Spleen (tissue), 11 donors: ENCODE data around the gene CDKN1C. TPM values are rescaled to one million over a fixed set of nuclear protein-coding genes. Genes with fewer than 3 reads are reported as not detected.

ENCODE experiments used
- DNase-seq: peaks from one replicate; pipeline ENCODE4 v3.0.0-alpha.2; 2020
- H3K27ac ChIP-seq, 8 donors: fragments of 200-600 bp; sonication (generic) in 7 of 8; 1 replicate in 4 of 8; 2 replicates in 4 of 8; pipeline versions ENCODE4 v1.5.0 to v1.8.0; 2016 to 2021; ENCODE audit warnings: inconsistent platforms in 4 of 8, mild to moderate bottlenecking in 4 of 8, moderate library complexity in 1 of 8
- H3K27me3 ChIP-seq, 7 donors: fragments of 200-600 bp; sonication (generic) in 6 of 7; replicated peaks in 1 of 7; 1 replicate in 4 of 7; 2 replicates in 3 of 7; pipeline versions ENCODE4 v1.5.0 to v1.8.0; 2016 to 2021; ENCODE audit warnings: inconsistent platforms in 3 of 7, mild to moderate bottlenecking in 1 of 7
- H3K36me3 ChIP-seq, 6 donors: fragments of 200-600 bp; sonication (generic) in 5 of 6; 1 replicate in 4 of 6; 2 replicates in 2 of 6; pipeline versions ENCODE4 v1.5.0 to v1.8.0; 2016 to 2021; ENCODE audit warnings: inconsistent platforms in 2 of 6
- H3K4me1 ChIP-seq, 6 donors: fragments of 200-600 bp; sonication (generic) in 5 of 6; 1 replicate in 3 of 6; 2 replicates in 3 of 6; pipeline versions ENCODE4 v1.5.0 to v1.8.0; 2016 to 2021; ENCODE audit warnings: inconsistent platforms in 3 of 6
- H3K4me3 ChIP-seq, 8 donors: fragments of 200-600 bp; sonication (generic) in 7 of 8; 1 replicate in 4 of 8; 2 replicates in 4 of 8; pipeline versions ENCODE4 v1.5.0 to v1.8.0; 2016 to 2021; ENCODE audit warnings: inconsistent platforms in 4 of 8, mild to moderate bottlenecking in 4 of 8, moderate library complexity in 2 of 8
- H3K9me3 ChIP-seq, 8 donors: fragments of 200-600 bp; sonication (generic) in 7 of 8; 1 replicate in 4 of 8; 2 replicates in 4 of 8; pipeline versions ENCODE4 v1.5.0 to v1.8.0; 2016 to 2021; ENCODE audit warnings: inconsistent platforms in 4 of 8
- POLR2A ChIP-seq, 3 donors: fragments of 450-650 bp; IDR thresholded peaks; one replicate each; pipeline ENCODE4 v1.5.1; 2017; ENCODE audit warnings: antibody characterized with exemption in 3 of 3, mild to moderate bottlenecking in 1 of 3
- POLR2AphosphoS5 ChIP-seq, 3 donors: sonication (generic); formaldehyde crosslinking; IDR thresholded peaks; one replicate each; pipeline ENCODE4 v1.5.1; 2017; ENCODE audit warnings: antibody characterized with exemption in 3 of 3
- WGBS, 5 donors: extraction: QIAGEN DNeasy Blood & Tissue Kit in 3 of 5; methylation state at CpG; one replicate each; pipeline versions ENCODE4 v1.1.5 to v1.1.7; 2013 to 2018; 5-methylcytosine and 5-hydroxymethylcytosine counted together
- intact Hi-C: fragments of 100-400 bp; cut with DNase I; formaldehyde crosslinking; loops from one replicate; pipeline ENCODE4 v1.15.0; 2023; ENCODE audit warnings: low total_unique reads
- polyA plus RNA-seq, 3 donors: library from polyadenylated mRNA; stranded (reverse); fragments of 200-250 nt; gene quantifications; one replicate each; pipeline ENCODE4 v1.2.1, GENCODE V29; 2013
- total RNA-seq, 7 donors: library from RNA; depleted of rRNA in 3 of 7; stranded (reverse); fragments of >200 nt in 3 of 7; fragmentation: NEBNext Ultra II Directional in 4 of 7; extraction: Animal tissue kit (Norgen Biotek cat#: 25700) in 4 of 7; gene quantifications; one replicate each; pipeline versions ENCODE4 v1.1.0 to v1.2.1, GENCODE V29; 2016 to 2021
- TF ChIP-seq, protein P1 (sequence below), 11 experiments: fragments of 200-600 bp in 7 of 11; fragments of 450-650 bp in 4 of 11; sonication (generic) in 4 of 11; IDR thresholded peaks in 8 of 11; conservative IDR thresholded peaks in 3 of 11; 1 replicate in 7 of 11; 2 replicates in 4 of 11; pipeline versions ENCODE4 v1.4.0 to v1.8.0; 2016 to 2021; ENCODE audit warnings: antibody characterized with exemption in 11 of 11, inconsistent platforms in 4 of 11, mild to moderate bottlenecking in 1 of 11
- donor health status: healthy with polysubstance abuse.
- donor health status: DM: no; HTN: no; CAD: no; lungs with moderate emphysema.
- donor health status: DM: no; HTN: no; CAD: no.
- donor health status: Bipolar disorder and iron deficiency.
- donor health status: healthy.
- donor health status: DM: no; HTN: no; CAD: no.
- donor health status: DM: yes; HTN: yes; CAD: no.

The CDKN1C gene
- total and polyA plus RNA-seq, 10 donors = 5.4 to 40.4 (median 14.2) TPM

DNA sequence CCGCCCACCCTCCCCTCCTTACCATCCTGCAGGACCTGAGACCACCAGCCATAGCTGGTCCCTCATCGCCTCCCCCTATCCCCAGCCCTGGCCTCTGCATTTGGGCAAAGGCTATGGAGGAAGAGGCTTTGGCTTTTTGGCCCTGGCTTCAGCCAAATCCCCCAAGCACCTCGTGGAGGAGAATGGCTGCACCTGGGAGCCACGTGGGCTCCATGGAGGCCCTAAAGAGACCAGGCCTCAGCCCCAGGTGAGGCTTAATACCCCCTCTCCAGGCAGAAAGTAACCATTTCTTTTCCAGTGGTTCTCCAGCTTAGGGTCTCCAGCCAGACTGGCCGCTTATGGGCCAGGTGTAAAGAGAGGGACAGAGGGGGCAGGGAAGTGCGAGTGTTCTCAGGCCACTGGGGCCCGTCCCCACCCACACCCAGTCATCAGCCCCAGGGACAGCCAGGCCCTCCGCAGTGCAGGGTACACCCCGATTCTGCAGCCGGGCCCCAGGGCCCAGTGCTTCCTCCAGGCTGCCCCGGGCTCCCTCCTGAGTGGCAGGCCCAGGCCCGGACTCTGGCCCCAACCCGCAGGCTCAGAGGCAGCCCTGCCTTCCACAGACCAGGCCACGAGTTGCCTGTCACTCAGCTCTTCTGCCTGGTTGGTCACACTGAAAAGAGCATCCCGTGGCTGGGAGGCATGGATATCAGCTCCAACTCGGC is 26.4 kb downstream of the CDKN1C start:
- intact Hi-C loops = no loop called here
- Histone ChIP-seq H3K4me3 (no peak overlapping the region), H3K27ac (no peak overlapping the region), H3K27me3 (peaks cover 0 to 43% (median 23%) of the 10 kb centered on the region in 7 donors), H3K9me3 (no peaks in the 10 kb centered on the region), H3K4me1 (peaks cover 0 to 16% (median 5%) of the 10 kb centered on the region in 6 donors), H3K36me3 (no peaks in the 10 kb centered on the region)
- 64 to 88% (median 80%) methylated on average over 10 to 16 of the region's 16 CpGs for WGBS, 5 donors
- TF ChIP-seq POLR2AphosphoS5 (IDR thresholded peaks at IDR 0.05) (no peak), POLR2A (IDR thresholded peaks at IDR 0.05) (no peak)
- TF ChIP-seq, protein P1, sequence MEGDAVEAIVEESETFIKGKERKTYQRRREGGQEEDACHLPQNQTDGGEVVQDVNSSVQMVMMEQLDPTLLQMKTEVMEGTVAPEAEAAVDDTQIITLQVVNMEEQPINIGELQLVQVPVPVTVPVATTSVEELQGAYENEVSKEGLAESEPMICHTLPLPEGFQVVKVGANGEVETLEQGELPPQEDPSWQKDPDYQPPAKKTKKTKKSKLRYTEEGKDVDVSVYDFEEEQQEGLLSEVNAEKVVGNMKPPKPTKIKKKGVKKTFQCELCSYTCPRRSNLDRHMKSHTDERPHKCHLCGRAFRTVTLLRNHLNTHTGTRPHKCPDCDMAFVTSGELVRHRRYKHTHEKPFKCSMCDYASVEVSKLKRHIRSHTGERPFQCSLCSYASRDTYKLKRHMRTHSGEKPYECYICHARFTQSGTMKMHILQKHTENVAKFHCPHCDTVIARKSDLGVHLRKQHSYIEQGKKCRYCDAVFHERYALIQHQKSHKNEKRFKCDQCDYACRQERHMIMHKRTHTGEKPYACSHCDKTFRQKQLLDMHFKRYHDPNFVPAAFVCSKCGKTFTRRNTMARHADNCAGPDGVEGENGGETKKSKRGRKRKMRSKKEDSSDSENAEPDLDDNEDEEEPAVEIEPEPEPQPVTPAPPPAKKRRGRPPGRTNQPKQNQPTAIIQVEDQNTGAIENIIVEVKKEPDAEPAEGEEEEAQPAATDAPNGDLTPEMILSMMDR (IDR thresholded peaks at IDR 0.05 in 8 of 11, conservative IDR thresholded peaks at IDR 0.05 in 3 of 11) = no peak
- no peak for DNase-seq

DNA sequence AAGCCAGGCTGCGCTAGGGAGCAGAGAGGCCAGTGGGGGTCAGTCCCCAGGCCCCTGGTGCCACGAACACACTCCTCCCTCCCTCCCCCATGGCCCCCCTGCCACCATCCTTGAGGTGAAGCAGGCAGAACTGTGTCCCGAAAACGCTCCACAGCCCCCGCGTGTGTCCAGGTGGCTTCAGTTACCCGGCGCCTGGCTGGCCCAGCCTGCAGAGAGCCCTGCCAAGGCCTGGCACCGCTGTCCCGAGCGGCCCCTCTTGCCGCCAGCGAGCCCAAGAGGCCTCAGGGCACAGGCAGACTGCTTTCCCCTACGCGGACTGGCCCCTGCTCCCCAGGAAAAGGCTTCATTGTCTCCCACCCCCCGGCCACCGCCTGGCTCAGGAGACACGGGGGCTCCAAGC is 27.7 kb downstream of the CDKN1C start:
- no peak overlapping the region for H3K4me3 ChIP-seq
- WGBS, 5 donors = 75 to 88% (median 85%) methylated on average over 2 to 18 of the region's 18 CpGs
- intact Hi-C loops = no loop called here
- no peaks in the 10 kb centered on the region for H3K36me3 ChIP-seq
- H3K27ac ChIP-seq = no peak overlapping the region
- TF ChIP-seq, protein P1 (IDR thresholded peaks at IDR 0.05 in 8 of 11, conservative IDR thresholded peaks at IDR 0.05 in 3 of 11) = no peak
- TF ChIP-seq POLR2A (IDR thresholded peaks at IDR 0.05) = no peak
- no peak for TF ChIP-seq POLR2AphosphoS5 (IDR thresholded peaks at IDR 0.05)
- H3K9me3 ChIP-seq = no peaks in the 10 kb centered on the region
- no peak for DNase-seq
- peaks cover 0 to 10% (median 5%) of the 10 kb centered on the region in 6 donors for H3K4me1 ChIP-seq
- peaks cover 0 to 31% (median 16%) of the 10 kb centered on the region in 7 donors for H3K27me3 ChIP-seq

DNA sequence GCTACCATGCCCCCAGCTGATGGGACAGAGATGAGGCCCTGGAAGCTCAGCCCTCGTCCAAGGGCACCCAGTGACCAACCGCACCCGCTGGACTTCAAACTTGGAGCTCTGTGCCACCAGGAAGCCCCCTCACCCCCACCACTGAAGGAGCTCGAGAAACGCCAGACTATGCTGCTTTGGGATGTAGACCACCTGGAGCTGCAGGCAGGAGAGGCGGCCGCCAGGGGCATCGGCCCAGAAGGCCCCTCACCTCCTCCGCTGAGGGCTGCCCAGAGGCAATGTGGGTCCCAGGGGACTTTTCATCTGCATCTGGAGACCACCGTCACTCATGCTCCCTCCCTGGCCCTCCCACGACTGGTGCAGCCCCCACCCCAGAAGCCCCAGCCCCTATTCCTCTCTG is 28.3 kb downstream of the CDKN1C start:
- TF ChIP-seq POLR2A (IDR thresholded peaks at IDR 0.05) = no peak
- TF ChIP-seq, protein P1 (IDR thresholded peaks at IDR 0.05 in 8 of 11, conservative IDR thresholded peaks at IDR 0.05 in 3 of 11) = no peak
- TF ChIP-seq POLR2AphosphoS5 (IDR thresholded peaks at IDR 0.05) = no peak
- Histone ChIP-seq H3K27ac (no peak overlapping the region), H3K4me1 (peaks cover 0 to 4% (median 1%) of the 10 kb centered on the region in 6 donors), H3K27me3 (peaks cover 0 to 24% (median 10%) of the 10 kb centered on the region in 7 donors), H3K9me3 (no peaks in the 10 kb centered on the region), H3K36me3 (no peaks in the 10 kb centered on the region), H3K4me3 (no peak overlapping the region)
- WGBS, 5 donors = 69 to 92% (median 85%) methylated on average over 2 to 11 of the region's 11 CpGs
- intact Hi-C loops = no loop called here
- DNase-seq = no peak

DNA sequence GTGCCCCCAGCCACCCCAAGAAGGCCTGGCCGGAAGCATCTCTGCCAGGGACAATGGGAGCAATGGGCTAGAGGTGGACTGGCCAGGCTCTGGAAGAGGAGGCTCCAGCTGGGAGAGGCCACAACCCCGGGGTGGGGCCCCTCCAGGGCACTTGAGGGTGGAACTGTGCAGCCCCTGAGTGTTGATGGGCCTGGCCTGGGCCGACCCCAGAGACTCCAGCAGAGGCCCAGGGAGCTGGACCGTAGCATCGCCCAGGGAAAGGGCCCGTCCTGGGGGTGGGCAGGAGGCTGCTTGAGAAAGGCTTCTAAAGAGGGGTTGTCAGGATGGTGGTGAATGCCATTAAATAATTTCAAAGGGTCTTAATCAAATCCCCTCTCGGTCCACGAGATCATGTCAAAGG is 30.4 kb downstream of the CDKN1C start:
- H3K36me3 ChIP-seq = no peaks in the 10 kb centered on the region
- peaks cover 0 to 3% (median 0%) of the 10 kb centered on the region in 7 donors for H3K27me3 ChIP-seq
- H3K9me3 ChIP-seq = no peaks in the 10 kb centered on the region
- intact Hi-C loops = no loop called here
- H3K27ac ChIP-seq = no peak overlapping the region
- no peak for TF ChIP-seq POLR2AphosphoS5 (IDR thresholded peaks at IDR 0.05)
- TF ChIP-seq, protein P1 (IDR thresholded peaks at IDR 0.05 in 8 of 11, conservative IDR thresholded peaks at IDR 0.05 in 3 of 11) = no peak
- H3K4me1 ChIP-seq = no peaks in the 10 kb centered on the region
- no peak overlapping the region for H3K4me3 ChIP-seq
- 84 to 92% (median 89%) methylated on average over 7 to 8 of the region's 8 CpGs for WGBS, 5 donors
- DNase-seq = no peak
